GM21723 (cell line): ENCODE measurements around the gene NUP188.

Experiments used
- ATAC-seq: cut with Tn5 transposase; IDR thresholded peaks from one replicate; pipeline ENCODE4 v1.9.1; 2021; ENCODE audit warnings: mild to moderate bottlenecking, moderate library complexity; ENCODE audit not compliant: unreplicated experiment

NUP188 gene, protein sequence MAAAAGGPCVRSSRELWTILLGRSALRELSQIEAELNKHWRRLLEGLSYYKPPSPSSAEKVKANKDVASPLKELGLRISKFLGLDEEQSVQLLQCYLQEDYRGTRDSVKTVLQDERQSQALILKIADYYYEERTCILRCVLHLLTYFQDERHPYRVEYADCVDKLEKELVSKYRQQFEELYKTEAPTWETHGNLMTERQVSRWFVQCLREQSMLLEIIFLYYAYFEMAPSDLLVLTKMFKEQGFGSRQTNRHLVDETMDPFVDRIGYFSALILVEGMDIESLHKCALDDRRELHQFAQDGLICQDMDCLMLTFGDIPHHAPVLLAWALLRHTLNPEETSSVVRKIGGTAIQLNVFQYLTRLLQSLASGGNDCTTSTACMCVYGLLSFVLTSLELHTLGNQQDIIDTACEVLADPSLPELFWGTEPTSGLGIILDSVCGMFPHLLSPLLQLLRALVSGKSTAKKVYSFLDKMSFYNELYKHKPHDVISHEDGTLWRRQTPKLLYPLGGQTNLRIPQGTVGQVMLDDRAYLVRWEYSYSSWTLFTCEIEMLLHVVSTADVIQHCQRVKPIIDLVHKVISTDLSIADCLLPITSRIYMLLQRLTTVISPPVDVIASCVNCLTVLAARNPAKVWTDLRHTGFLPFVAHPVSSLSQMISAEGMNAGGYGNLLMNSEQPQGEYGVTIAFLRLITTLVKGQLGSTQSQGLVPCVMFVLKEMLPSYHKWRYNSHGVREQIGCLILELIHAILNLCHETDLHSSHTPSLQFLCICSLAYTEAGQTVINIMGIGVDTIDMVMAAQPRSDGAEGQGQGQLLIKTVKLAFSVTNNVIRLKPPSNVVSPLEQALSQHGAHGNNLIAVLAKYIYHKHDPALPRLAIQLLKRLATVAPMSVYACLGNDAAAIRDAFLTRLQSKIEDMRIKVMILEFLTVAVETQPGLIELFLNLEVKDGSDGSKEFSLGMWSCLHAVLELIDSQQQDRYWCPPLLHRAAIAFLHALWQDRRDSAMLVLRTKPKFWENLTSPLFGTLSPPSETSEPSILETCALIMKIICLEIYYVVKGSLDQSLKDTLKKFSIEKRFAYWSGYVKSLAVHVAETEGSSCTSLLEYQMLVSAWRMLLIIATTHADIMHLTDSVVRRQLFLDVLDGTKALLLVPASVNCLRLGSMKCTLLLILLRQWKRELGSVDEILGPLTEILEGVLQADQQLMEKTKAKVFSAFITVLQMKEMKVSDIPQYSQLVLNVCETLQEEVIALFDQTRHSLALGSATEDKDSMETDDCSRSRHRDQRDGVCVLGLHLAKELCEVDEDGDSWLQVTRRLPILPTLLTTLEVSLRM (N-terminal part only)

DNA sequence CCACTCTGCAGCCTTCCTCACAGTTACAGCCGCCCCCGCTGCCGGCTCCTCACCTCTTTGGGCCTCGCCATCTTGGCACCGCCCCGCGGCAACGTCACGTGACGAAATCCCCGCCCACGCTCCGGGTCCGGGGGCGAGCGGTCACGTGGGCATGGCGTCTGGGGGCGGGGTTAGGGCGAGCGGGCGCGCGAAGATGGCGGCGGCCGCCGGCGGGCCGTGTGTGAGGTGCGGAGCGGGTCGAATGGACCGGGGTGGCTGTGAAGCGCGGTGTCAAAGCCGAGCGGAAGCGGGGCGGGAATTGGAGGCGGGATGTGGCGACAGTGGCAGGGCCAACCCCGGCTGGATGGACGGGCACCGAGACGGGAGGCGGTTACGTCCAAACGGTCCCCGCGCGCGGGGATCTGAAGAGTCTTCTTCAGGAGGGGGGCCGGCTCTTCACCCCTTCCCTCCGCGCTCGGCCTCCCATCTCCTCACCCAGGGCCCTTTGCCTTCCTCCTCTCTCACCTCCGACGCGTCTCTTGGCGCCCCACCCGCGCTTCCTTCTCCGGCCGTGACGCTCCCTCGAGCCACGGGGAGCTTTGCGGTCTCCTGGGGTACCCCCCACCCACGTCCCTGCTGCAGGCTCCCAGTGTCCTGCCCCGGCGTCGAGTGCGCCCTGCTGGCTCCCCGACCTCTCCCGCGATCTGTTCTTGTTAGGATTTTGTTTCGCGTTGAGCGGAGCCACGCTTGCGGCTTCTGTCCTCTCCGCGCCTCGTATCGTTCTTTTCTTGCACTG is at the start of gene NUP188, which contains the start of gene DOLK:
Gene NUP188, plus strand, starts transcription at position 173 of the 775 bp plus-strand sequence. Its CDS starts 21 bp downstream, at position 194.
Gene DOLK, minus strand, starts transcription at position 77 of the 775 bp plus-strand sequence. CDS start 300 bp downstream, outside the sequence.
- ATAC-seq, result peak; percentile 74

DNA sequence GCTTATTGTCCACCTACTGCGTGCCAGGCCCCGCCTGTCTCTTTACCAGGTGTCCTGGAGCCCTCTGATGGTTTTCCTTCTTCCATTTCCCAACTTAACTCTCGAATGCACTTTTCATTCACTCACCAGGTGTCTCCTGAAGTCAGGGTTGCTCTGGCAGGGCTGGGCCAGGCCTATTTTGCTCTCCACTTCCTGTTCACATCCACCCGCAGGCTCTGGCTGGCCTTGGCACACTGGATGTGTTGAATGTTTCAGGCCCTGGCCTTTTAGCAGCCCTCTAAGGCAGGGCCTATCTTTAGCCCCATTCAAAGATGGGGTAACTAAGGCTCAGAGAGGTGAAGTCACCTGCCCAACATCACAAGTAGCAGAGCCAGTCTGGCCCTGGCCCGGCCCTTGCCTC is 49.1 kb upstream of the NUP188 start:
- no peak for ATAC-seq

DNA sequence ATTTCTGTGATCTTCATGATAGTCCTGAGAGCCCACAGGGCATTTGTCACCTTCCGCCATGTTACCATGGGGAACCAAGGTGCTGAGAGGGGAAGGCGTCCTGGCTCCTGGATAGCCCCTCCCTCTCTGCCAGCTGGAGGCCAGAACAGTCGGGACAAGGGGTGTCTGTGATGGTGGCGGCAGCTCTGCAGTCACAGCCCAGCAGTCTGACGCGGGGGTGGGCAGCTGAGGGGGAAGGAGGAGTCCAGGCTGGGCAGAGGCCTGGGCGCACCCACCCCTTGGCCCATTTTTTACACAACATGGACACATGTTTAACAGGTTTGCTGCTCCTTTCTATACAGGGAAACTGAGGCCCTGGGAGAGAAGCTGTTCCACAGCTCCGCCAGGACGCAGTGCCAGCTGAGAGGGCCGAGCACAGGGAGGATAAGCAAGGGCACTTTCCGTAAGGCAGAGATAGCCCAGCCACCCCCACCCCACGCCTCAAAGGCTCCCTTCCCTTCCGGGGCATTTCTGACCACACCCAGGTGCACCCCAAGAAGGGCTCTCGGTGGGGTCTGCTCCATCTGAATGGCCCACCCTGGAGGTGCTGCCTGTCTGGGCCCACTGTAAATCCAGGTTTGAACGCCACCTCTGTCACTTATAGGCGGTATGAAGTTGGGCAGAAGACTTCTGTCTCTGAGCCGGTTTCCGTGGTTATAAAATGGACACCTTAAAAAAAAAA is 48.5 kb upstream of the NUP188 start:
- no peak for ATAC-seq

DNA sequence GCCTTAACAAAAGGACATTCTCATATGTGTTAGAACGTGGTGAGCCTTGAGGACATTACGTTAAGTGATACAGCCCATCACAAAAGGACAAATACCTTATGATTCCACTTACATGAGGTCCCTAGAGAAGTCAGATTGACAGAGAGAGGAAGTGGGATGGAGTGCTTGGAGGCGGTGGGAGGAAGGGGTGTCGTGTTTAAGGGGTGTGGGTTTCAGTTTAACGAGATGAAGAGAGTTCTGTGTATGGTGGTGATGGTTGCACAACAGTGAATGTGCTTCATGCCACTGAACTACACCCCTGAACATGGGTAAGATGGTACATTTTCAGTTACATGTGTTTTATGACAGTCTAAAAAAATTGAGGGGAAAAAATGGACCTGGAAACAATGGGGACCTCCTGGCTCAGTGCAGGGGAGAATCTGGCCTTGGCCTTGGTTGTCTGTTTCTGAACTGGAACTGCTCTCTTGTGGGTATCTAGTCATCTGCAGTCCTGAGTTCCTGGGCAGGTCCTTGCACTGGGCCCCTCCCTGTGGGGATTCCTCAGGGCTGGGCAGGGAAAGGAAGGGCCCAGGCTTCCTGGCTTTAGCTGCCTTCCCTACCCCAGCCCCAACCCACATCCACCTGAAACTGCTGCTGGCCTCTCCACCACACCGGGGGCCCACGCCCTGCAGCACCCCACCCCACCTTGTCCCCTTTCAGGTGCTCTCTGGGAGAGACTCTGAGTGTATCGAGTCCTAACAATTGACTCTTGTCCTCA is 47.8 kb upstream of the NUP188 start:
- ATAC-seq, result no peak

DNA sequence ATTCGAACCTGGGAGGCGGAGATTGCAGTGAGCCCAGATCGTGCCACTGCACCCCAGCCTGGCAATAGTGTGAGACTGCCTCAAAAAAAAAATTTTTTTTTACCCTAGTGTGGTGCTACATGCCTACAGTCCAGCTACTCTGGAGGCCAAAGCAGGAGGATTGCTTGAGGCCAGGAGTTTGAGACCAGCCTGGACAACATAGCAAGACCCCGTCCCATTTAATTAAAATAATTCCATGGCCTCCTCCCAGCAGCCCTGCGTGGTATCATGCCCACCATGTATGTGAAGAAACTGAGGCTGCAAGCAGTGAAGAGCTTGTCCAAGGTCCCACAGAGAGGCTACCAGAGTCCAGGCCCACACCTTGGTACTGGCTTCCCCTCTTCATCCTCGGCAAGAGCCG is 46.1 kb upstream of the NUP188 start:
- ATAC-seq, result no peak

DNA sequence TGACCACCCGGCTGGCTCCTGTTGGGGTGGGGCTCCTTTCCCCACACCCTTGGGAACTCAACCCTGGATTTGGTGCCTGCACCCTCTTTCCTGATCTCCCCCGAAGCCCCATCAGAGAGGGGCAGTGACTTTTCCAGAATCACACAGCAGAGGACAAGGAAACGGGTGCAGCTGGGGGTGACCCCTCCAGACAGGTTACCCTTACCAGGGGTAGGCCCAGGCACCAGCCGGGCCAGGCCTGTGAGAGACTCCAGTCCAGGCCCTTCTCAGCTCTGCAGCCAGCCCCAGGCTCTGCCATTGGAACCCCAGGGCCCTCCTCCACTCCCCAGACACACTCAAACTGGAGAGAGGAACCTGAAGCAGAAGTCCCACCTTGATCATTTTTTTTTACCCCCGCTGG is 45.7 kb upstream of the NUP188 start:
- peak; percentile 10 for ATAC-seq

DNA sequence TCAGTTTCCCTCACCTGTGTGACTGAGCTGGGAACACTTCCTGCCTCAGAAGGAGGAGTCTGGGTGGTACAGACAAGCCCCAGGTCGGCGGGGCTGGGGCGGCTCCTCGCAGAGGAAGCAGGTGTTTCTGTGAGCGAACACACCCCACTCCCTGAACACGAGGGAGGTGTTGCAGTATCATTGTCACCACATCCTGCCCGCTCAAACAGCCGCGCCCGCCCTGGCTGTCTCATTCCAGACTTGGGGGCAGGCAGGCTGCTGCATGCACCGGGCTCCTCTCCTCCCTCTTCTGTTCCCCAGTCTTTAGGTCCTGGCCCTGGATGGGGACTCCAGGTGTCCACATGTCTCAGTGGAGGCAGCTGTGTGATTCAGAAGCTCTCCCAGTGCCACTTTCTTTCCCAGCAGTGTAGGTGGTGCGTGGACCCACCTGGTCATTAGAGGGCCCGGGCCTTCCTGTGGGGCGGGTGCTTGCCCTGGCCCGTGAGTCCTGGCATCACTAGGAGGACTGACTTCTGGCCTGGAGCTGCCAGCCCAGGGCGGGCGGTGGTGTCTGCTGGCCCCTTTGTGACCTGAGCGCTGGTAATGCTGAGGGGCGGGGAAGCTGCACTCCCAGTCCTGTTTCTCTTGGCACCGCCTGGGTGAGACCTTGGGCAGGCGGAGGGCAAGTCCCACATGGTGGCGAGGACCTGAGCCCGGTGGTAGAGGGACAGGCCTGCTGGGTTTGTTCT is 45.0 kb upstream of the NUP188 start:
- peak; percentile 87 for ATAC-seq

DNA sequence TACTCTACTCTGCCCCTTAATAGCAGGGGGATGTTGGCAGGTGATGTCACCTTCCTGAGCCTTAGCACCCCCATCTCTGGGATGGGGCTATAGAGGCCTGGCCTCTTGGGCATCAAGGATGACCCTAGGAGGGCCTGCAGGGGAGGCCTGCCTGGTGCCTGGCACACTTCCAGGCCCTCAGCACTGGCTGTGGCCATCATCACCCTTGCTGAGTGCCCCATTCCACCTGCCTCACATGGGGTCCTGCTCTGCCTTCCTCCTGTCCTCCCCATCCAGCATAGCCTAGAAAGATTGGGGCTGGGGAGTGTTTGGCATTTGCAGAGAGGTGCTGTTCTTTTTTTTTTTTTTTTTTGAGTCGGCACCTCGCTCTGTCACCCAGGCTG is 44.4 kb upstream of the NUP188 start:
- no peak for ATAC-seq

DNA sequence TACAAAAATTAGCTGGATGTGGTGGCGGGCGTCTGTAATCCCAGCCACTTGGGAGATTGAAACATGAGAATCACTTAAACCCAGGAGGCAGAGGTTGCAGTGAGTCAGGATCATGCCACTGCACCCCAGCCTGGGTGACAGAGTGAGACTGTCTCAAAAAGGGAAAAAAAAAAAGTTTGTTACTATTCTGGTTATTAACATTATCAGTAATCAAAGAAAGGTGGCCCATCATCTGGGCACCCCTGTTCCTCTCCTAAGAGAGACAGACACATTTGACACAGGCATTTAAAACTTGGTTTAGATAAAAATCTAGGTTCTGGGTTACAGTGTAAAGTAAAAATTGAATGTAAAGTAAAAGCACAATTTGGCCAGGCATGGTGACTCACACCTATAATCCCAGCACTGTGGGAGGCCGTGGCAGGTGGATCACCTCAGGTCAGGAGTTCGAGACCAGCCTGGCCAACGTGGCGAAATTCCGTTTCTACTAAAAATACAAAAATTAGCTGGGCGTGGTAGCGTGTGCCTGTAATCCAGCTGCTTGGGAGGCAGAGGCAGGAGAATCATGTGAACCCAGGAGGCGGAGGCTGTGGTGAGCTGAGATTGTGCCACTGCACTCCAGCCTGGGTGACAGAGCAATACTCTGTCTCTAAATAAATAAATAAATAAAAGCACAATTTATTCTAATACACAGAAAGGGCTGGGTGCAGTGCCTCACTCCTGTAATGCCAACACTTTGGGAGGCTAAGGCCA is 43.5 kb upstream of the NUP188 start:
- ATAC-seq, result no peak

DNA sequence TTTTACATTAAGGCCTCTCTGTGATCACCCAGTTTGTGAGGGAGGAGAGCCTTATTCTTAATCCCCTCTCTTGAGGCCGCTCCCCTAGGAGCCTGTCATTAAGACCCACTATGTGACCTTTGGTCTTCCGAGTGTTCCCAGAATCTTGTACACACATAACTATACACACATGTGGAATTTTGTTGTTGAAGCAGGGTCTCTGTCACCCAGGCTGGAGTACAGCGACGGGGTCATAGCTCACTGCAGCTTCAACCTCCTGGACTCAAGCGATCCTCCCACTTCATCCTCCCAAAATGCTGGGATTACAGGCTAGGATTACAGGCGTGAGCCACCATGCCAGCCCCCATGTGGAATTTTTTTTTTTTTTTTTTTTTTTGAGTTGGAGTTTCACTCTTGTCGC is 41.5 kb upstream of the NUP188 start:
- no peak for ATAC-seq

DNA sequence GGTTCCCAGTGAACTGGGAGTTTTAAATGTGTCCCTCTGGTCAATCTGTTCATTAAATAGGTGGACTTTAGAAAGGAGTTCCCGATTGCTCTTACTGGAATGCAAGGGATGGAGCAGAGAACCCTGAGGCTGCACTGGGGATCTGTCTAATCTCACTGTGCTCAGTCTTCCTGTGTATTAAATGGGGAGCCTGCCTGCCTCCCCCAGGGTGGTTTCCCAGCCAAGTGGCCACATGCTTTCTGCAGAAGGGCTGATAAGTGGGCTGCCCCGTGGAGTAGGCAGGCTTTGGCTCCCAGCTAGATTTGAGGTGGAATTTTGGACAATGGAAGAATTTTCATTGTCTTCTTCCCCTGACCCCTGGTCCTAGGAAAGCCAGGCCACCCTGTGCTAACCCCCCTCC is 40.8 kb upstream of the NUP188 start:
- ATAC-seq, result no peak

DNA sequence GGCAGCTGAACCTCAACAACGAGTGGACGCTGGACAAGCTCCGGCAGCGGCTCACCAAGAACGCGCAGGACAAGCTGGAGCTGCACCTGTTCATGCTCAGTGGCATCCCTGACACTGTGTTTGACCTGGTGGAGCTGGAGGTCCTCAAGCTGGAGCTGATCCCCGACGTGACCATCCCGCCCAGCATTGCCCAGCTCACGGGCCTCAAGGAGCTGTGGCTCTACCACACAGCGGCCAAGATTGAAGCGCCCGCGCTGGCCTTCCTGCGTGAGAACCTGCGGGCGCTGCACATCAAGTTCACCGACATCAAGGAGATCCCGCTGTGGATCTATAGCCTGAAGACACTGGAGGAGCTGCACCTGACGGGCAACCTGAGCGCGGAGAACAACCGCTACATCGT is 39.1 kb upstream of the NUP188 start:
- ATAC-seq, result no peak

DNA sequence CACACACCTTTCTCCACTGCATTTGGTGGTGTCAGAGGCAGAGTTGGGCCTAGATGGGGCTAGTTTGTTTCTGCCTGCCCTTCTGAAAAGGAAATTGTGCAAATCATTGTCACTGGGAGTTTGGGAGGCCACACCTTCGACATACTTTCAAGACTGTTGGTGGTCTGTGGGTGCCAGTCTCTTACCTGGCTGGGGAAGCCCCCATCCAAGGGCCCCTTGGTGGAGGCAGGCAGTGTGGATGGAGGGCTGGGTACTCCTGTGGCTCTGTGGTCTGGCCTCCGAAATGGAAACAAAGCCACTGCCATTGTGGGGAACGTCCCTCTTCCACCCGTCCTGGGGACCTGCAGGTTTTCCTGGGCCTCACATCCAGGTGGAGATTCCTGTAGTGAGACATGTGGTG is 37.6 kb upstream of the NUP188 start:
- no peak for ATAC-seq

DNA sequence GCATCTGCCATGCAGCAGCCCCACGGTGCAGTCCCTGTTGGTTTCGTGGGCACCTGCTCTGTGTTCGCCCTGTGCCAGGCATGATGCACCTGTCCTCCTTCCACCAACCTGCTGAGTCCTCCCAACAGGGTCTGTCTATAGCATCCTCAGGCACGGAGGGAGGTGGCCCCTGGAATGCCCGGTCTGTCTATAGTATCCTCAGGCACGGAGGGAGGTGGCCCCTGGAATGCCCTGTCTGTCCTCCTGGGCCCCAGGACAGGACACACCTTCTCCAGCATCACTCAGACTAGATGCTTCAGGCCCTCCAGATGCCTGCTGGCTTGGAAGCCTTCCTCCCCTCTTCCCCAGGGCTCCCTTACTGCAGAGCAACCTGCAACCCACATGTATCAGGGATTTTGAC is 36.6 kb upstream of the NUP188 start:
- ATAC-seq, result no peak

DNA sequence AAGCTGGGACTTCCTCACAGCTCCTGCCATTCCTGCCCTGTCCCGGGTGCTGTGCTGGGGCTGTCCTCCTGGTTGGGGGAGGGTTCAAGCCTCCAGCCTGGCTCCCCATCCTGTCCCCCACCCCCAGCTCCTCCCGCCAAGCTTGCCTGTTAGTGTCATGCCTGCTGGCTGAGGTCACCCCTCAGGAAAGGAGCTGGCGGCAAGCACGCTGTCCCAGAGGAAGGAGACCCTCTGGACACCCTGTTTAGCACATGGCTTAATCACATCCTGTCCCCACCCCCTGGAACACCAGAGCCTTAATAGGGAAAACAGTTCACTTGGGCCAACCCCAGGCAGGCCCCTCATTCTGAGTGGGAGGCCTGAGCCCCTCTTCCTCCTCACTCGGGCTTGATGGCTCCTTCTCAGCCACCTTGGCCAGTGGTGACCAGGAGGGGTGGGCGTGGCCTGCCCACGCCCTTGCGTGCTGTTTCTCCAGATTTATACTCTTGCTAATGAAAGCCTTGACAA is 35.9 kb upstream of the NUP188 start:
- no peak for ATAC-seq

DNA sequence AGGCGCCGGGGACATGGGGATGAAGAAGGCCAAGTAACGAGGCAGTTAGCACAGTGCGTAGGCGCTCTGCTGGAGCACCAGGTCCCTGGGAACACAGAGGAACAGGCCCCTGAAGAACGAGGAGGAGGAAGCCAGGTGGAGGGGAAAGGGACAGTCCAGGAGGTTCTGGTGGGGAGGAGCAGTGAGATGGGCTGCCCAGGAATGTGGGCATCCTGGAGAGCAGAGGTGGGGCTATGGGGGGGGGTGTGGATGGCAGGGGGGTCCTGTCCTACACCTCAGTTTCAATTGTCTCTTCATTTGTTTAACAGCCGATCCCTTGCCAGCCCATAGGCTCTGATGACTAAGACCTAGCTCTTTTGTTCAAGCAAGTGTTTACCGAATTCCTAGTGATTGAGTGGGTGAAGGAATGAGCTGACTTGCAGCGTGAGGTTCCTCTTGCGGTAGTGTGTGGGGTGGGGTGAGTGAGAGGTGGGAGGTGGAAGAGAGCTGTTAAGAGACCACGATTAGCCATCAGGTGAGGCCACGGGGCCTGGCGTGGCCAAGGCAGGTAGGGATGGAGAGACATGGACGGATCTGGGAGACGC is 35.1 kb upstream of the NUP188 start:
- no peak for ATAC-seq
